Osteoblast (primary cell): ENCODE data around the gene EPAS1. TPM values are rescaled to one million over a fixed set of nuclear protein-coding genes. Genes with fewer than 3 reads are reported as not detected.
"Not testable (repeated sequence)": the region's sequence is repeated elsewhere in the genome, so short reads cannot be mapped to it uniquely, and the experiment has no call there.

Experiments
- DNase-seq: peaks from one replicate; pipeline ENCODE4 v3.0.0; 2011; ENCODE audit warnings: low spot score, mixed read lengths; ENCODE audit not compliant: insufficient read length; ENCODE audit errors: missing footprints
- H2AFZ ChIP-seq: 2 replicates; pipeline ENCODE4 v1.6.0; 2011; ENCODE audit warnings: mild to moderate bottlenecking, low read length
- H3K27ac ChIP-seq: 2 replicates; pipeline ENCODE4 v1.5.1; 2011; ENCODE audit warnings: mild to moderate bottlenecking, low read depth, low read length, moderate library complexity
- H3K27me3 ChIP-seq: 2 replicates; pipeline ENCODE4 v1.6.0; 2012; ENCODE audit warnings: mild to moderate bottlenecking, control low read depth, inconsistent platforms, low read length, moderate library complexity; ENCODE audit not compliant: insufficient read depth
- H3K36me3 ChIP-seq: 2 replicates; pipeline ENCODE4 v1.5.1; 2011; ENCODE audit warnings: mild to moderate bottlenecking, low read length, control low read depth, moderate library complexity; ENCODE audit not compliant: insufficient read depth
- H3K4me1 ChIP-seq: 2 replicates; pipeline ENCODE4 v1.5.1; 2011; ENCODE audit warnings: mild to moderate bottlenecking, low read length, control low read depth, moderate library complexity; ENCODE audit not compliant: insufficient read depth
- H3K4me2 ChIP-seq: 2 replicates; pipeline ENCODE4 v1.6.0; 2011; ENCODE audit warnings: mild to moderate bottlenecking, low read length; ENCODE audit not compliant: insufficient read depth
- H3K4me3 ChIP-seq: fragments of 200-600 bp; sonication (generic); 3 replicates; pipeline ENCODE4 v1.5.1; 2012; ENCODE audit warnings: mild to moderate bottlenecking, low read length, inconsistent platforms; ENCODE audit not compliant: insufficient read depth
- H3K79me2 ChIP-seq: 2 replicates; pipeline ENCODE4 v1.6.0; 2012; ENCODE audit warnings: mild to moderate bottlenecking, low read length, control low read depth, inconsistent platforms; ENCODE audit not compliant: insufficient read depth
- H3K9me3 ChIP-seq: 2 replicates; pipeline ENCODE4 v1.5.1; 2011; ENCODE audit warnings: low read depth, low read length, control low read depth
- H4K20me1 ChIP-seq: 2 replicates; pipeline ENCODE4 v1.6.0; 2012; ENCODE audit warnings: mild to moderate bottlenecking, low read length, control low read depth; ENCODE audit not compliant: insufficient read depth
- total RNA-seq: library from RNA; depleted of rRNA; stranded (reverse); fragments of >200 nt; gene quantifications from 2 replicates; pipeline ENCODE4 v1.2.3, GENCODE V29; 2012
- TF ChIP-seq, protein P1 (sequence below): IDR thresholded peaks from 2 replicates; pipeline ENCODE4 v1.5.1; 2011; ENCODE audit warnings: mild to moderate bottlenecking, low read depth, low read length, moderate library complexity; ENCODE audit errors: extremely low read depth

EPAS1 gene
- total RNA-seq, 1 donor = 260 TPM

DNA sequence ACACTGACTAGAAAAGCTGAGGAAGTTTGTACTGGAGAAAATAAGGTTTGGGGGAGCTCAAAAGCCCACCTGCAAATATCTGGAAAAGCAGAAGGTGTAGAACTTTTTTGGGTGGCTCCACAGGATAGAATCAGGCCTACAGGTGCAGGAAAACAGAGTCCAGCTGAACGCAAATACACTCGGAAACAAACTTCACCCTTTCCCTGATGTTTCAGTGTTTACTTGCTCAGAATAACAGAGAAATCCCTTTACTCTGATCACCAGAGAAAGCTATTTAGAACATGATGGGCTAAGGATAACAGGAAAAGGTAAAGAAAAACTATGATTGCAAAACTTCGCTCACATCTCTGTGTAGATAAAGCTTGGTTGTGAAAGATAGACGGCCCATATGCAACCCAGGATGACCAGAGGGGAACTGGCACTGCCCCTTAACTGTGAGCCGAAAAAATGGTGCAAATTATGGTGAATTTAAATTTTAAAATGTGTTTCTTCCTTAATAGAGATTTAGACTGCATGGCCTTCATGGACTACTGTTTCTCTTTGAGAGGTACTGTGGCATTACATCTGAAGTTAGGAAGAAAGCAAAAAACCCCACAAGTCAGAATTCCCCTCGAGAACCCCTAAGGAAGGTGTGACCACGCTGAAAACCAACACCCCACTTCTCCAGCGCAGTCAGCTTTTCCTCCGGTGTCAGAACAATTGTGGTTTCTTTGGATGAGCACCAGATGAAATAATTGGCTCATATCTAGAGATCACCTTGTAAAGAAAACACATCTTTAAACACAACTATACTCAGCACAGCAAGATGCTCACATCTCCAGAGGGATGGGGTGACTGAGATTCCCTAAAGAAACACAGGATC, 97.7 kb downstream of the EPAS1 start:
- TF ChIP-seq, protein P1, sequence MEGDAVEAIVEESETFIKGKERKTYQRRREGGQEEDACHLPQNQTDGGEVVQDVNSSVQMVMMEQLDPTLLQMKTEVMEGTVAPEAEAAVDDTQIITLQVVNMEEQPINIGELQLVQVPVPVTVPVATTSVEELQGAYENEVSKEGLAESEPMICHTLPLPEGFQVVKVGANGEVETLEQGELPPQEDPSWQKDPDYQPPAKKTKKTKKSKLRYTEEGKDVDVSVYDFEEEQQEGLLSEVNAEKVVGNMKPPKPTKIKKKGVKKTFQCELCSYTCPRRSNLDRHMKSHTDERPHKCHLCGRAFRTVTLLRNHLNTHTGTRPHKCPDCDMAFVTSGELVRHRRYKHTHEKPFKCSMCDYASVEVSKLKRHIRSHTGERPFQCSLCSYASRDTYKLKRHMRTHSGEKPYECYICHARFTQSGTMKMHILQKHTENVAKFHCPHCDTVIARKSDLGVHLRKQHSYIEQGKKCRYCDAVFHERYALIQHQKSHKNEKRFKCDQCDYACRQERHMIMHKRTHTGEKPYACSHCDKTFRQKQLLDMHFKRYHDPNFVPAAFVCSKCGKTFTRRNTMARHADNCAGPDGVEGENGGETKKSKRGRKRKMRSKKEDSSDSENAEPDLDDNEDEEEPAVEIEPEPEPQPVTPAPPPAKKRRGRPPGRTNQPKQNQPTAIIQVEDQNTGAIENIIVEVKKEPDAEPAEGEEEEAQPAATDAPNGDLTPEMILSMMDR = no peak
- Histone ChIP-seq H3K4me3 (no peak overlapping the region), H3K4me1 (no peaks in the 10 kb centered on the region), H2AFZ (no peak overlapping the region), H4K20me1 (no peaks in the 10 kb centered on the region), H3K36me3 (no peaks in the 10 kb centered on the region), H3K4me2 (no peak overlapping the region), H3K9me3 (no peaks in the 10 kb centered on the region), H3K27me3 (no peaks in the 10 kb centered on the region), H3K27ac (no peak overlapping the region), H3K79me2 (no peaks in the 10 kb centered on the region)
- no peak for DNase-seq

DNA sequence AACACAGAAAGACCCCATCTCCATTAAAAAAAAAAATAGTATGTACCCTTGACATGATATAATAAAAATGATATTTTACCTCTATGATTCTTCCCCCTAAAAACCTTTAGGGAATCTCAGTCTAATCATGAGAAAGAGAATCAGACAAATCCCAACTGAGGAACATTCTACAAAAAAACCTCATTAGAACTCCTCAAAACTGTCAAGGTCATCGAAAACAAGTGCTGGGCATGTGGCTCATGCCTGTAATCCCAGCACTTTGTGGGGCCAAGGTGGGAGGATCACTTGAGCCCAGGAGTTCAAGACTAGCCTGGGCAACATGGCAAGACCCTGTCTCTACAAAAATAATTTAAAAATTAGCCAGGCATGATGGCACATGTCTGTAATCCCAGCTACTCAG, 98.5 kb downstream of the EPAS1 start:
- H3K4me3 ChIP-seq, H3K4me2 ChIP-seq, H4K20me1 ChIP-seq, H3K27ac ChIP-seq, H3K79me2 ChIP-seq, H3K4me1 ChIP-seq, H3K27me3 ChIP-seq, H3K9me3 ChIP-seq, H2AFZ ChIP-seq, DNase-seq, H3K36me3 ChIP-seq: not testable (repeated sequence)

DNA sequence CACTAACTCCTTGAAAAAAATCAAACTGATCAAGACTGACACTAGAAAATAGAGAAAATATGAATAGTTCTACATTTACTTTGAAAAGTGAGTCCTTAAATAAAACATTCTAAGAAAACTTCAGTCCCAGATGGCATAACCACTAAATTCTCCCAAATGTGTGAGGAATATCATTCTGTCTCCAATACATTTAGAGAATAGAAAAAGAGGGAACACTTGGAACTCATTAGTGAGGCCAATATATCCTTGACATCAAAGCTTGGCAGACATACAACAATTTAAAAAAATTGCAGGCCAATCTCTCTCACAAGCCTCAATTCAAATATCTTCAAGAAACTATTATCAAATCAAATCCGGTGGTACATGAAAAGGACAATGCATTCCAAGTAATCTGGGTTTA, 102.8 kb downstream of the EPAS1 start:
- TF ChIP-seq, protein P1 = no peak
- Histone ChIP-seq H3K27ac (no peak overlapping the region), H3K4me2 (no peak overlapping the region), H3K9me3 (no peaks in the 10 kb centered on the region), H3K36me3 (no peaks in the 10 kb centered on the region), H3K27me3 (no peaks in the 10 kb centered on the region), H2AFZ (no peak overlapping the region), H3K4me3 (no peak overlapping the region), H4K20me1 (no peaks in the 10 kb centered on the region), H3K4me1 (no peaks in the 10 kb centered on the region), H3K79me2 (no peaks in the 10 kb centered on the region)
- no peak for DNase-seq

DNA sequence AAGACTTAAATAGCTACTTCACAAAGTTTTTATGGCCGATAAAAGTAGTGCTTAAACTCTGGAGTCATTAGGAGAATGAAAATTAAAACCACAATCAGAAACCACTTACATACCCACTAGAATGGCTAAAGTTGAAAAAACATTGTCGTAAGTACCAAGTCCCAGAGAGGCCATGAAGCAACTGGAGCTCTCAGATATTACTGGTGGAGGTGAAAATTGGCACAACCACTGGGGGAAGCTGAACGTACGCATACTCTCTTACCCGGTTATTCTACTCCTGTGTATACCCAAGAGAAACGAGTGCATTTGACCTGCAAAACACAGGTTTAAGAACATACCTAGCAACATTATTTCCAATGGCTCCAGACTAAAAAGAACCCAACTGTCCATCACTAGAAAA, 105.7 kb downstream of the EPAS1 start:
- no peaks in the 10 kb centered on the region for H3K27me3 ChIP-seq
- H3K27ac ChIP-seq = no peak overlapping the region
- H3K9me3 ChIP-seq = no peaks in the 10 kb centered on the region
- H4K20me1 ChIP-seq = no peaks in the 10 kb centered on the region
- no peaks in the 10 kb centered on the region for H3K36me3 ChIP-seq
- no peak overlapping the region for H2AFZ ChIP-seq
- TF ChIP-seq, protein P1 = no peak
- no peaks in the 10 kb centered on the region for H3K4me1 ChIP-seq
- no peak overlapping the region for H3K4me3 ChIP-seq
- H3K79me2 ChIP-seq = no peaks in the 10 kb centered on the region
- H3K4me2 ChIP-seq = no peak overlapping the region
- no peak for DNase-seq
